Spleen (tissue), 11 donors: ENCODE measurements around the gene ZSWIM6. TPM values are rescaled to one million over a fixed set of nuclear protein-coding genes. Genes with fewer than 3 reads are reported as not detected.
"Not testable (repeated sequence)": the region's sequence is repeated elsewhere in the genome, so short reads cannot be mapped to it uniquely, and the experiment has no call there.

ENCODE experiments used
- DNase-seq: peaks from one replicate; pipeline ENCODE4 v3.0.0-alpha.2; 2020
- H3K27ac ChIP-seq, 8 donors: fragments of 200-600 bp; sonication (generic) in 7 of 8; 1 replicate in 4 of 8; 2 replicates in 4 of 8; pipeline versions ENCODE4 v1.5.0 to v1.8.0; 2016 to 2021; ENCODE audit warnings: inconsistent platforms in 4 of 8, mild to moderate bottlenecking in 4 of 8, moderate library complexity in 1 of 8
- H3K27me3 ChIP-seq, 7 donors: fragments of 200-600 bp; sonication (generic) in 6 of 7; replicated peaks in 1 of 7; 1 replicate in 4 of 7; 2 replicates in 3 of 7; pipeline versions ENCODE4 v1.5.0 to v1.8.0; 2016 to 2021; ENCODE audit warnings: inconsistent platforms in 3 of 7, mild to moderate bottlenecking in 1 of 7
- H3K36me3 ChIP-seq, 6 donors: fragments of 200-600 bp; sonication (generic) in 5 of 6; 1 replicate in 4 of 6; 2 replicates in 2 of 6; pipeline versions ENCODE4 v1.5.0 to v1.8.0; 2016 to 2021; ENCODE audit warnings: inconsistent platforms in 2 of 6
- H3K4me1 ChIP-seq, 6 donors: fragments of 200-600 bp; sonication (generic) in 5 of 6; 1 replicate in 3 of 6; 2 replicates in 3 of 6; pipeline versions ENCODE4 v1.5.0 to v1.8.0; 2016 to 2021; ENCODE audit warnings: inconsistent platforms in 3 of 6
- H3K4me3 ChIP-seq, 8 donors: fragments of 200-600 bp; sonication (generic) in 7 of 8; 1 replicate in 4 of 8; 2 replicates in 4 of 8; pipeline versions ENCODE4 v1.5.0 to v1.8.0; 2016 to 2021; ENCODE audit warnings: inconsistent platforms in 4 of 8, mild to moderate bottlenecking in 4 of 8, moderate library complexity in 2 of 8
- H3K9me3 ChIP-seq, 8 donors: fragments of 200-600 bp; sonication (generic) in 7 of 8; 1 replicate in 4 of 8; 2 replicates in 4 of 8; pipeline versions ENCODE4 v1.5.0 to v1.8.0; 2016 to 2021; ENCODE audit warnings: inconsistent platforms in 4 of 8
- POLR2A ChIP-seq, 3 donors: fragments of 450-650 bp; IDR thresholded peaks; one replicate each; pipeline ENCODE4 v1.5.1; 2017; ENCODE audit warnings: antibody characterized with exemption in 3 of 3, mild to moderate bottlenecking in 1 of 3
- POLR2AphosphoS5 ChIP-seq, 3 donors: sonication (generic); formaldehyde crosslinking; IDR thresholded peaks; one replicate each; pipeline ENCODE4 v1.5.1; 2017; ENCODE audit warnings: antibody characterized with exemption in 3 of 3
- WGBS, 5 donors: extraction: QIAGEN DNeasy Blood & Tissue Kit in 3 of 5; methylation state at CpG; one replicate each; pipeline versions ENCODE4 v1.1.5 to v1.1.7; 2013 to 2018; 5-methylcytosine and 5-hydroxymethylcytosine counted together
- intact Hi-C: fragments of 100-400 bp; cut with DNase I; formaldehyde crosslinking; loops from one replicate; pipeline ENCODE4 v1.15.0; 2023; ENCODE audit warnings: low total_unique reads
- polyA plus RNA-seq, 3 donors: library from polyadenylated mRNA; stranded (reverse); fragments of 200-250 nt; gene quantifications; one replicate each; pipeline ENCODE4 v1.2.1, GENCODE V29; 2013
- total RNA-seq, 7 donors: library from RNA; depleted of rRNA in 3 of 7; stranded (reverse); fragments of >200 nt in 3 of 7; fragmentation: NEBNext Ultra II Directional in 4 of 7; extraction: Animal tissue kit (Norgen Biotek cat#: 25700) in 4 of 7; gene quantifications; one replicate each; pipeline versions ENCODE4 v1.1.0 to v1.2.1, GENCODE V29; 2016 to 2021
- TF ChIP-seq, protein P1 (sequence below), 11 experiments: fragments of 200-600 bp in 7 of 11; fragments of 450-650 bp in 4 of 11; sonication (generic) in 4 of 11; IDR thresholded peaks in 8 of 11; conservative IDR thresholded peaks in 3 of 11; 1 replicate in 7 of 11; 2 replicates in 4 of 11; pipeline versions ENCODE4 v1.4.0 to v1.8.0; 2016 to 2021; ENCODE audit warnings: antibody characterized with exemption in 11 of 11, inconsistent platforms in 4 of 11, mild to moderate bottlenecking in 1 of 11
- donor health status: healthy with polysubstance abuse.
- donor health status: DM: no; HTN: no; CAD: no; lungs with moderate emphysema.
- donor health status: DM: no; HTN: no; CAD: no.
- donor health status: Bipolar disorder and iron deficiency.
- donor health status: healthy.
- donor health status: DM: no; HTN: no; CAD: no.
- donor health status: DM: yes; HTN: yes; CAD: no.

The ZSWIM6 gene
- total and polyA plus RNA-seq, 10 donors = 3.1 to 22.9 (median 16.9) TPM

DNA sequence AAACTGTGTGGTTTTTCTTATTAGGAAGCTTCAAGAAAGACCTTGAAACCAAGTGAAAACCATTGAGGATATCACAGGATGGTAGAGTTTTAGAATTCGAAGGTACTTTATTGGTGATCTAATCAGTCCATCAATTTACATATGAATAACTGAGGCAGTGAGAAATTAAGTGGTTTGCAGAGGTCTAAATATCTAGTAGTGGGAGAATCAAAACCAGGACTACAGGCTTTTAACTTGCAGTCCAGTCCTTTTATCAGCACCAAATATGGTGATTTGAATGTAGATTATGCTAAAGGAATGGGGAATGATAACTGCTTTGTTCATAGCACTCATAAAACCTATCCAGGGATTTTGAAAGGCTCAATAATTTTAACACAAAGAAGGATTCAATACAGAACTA is 85.8 kb downstream of the ZSWIM6 start:
- Histone ChIP-seq H3K9me3 (peaks cover 0 to 14% (median 5%) of the 10 kb centered on the region in 8 donors), H3K4me1 (peaks cover 4 to 43% (median 14%) of the 10 kb centered on the region in 6 donors), H3K27ac (no peak overlapping the region), H3K27me3 (no peaks in the 10 kb centered on the region), H3K36me3 (no peaks in the 10 kb centered on the region), H3K4me3 (no peak overlapping the region)
- DNase-seq = no peak
- TF ChIP-seq POLR2AphosphoS5 (IDR thresholded peaks at IDR 0.05) = no peak
- TF ChIP-seq, protein P1, sequence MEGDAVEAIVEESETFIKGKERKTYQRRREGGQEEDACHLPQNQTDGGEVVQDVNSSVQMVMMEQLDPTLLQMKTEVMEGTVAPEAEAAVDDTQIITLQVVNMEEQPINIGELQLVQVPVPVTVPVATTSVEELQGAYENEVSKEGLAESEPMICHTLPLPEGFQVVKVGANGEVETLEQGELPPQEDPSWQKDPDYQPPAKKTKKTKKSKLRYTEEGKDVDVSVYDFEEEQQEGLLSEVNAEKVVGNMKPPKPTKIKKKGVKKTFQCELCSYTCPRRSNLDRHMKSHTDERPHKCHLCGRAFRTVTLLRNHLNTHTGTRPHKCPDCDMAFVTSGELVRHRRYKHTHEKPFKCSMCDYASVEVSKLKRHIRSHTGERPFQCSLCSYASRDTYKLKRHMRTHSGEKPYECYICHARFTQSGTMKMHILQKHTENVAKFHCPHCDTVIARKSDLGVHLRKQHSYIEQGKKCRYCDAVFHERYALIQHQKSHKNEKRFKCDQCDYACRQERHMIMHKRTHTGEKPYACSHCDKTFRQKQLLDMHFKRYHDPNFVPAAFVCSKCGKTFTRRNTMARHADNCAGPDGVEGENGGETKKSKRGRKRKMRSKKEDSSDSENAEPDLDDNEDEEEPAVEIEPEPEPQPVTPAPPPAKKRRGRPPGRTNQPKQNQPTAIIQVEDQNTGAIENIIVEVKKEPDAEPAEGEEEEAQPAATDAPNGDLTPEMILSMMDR (IDR thresholded peaks at IDR 0.05 in 8 of 11, conservative IDR thresholded peaks at IDR 0.05 in 3 of 11) = no peak
- TF ChIP-seq POLR2A (IDR thresholded peaks at IDR 0.05) = no peak
- intact Hi-C loops = no loop called here
- WGBS, 5 donors = 76 to 91% (median 84%) methylated on average over 1 of the region's 1 CpG

DNA sequence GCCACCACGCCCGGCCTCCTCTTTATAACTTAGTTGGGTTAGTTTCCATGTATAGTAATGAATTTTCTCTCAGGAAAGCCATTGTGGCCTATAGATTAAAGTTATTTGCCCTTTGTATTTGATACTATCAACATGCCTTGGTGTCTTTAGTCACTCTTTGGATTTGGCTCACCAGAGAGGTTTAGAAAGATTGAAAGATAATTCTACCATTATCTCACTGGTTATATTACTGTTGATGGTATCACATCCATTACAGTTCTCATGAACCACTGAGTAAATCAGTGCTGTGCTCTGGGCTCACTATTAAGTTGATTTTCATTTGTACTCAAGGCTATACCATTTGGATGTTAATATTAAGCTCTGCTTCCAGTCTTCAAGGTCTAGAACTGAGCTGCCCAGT is 87.0 kb downstream of the ZSWIM6 start:
- Histone ChIP-seq H3K27me3 (no peaks in the 10 kb centered on the region), H3K4me1 (peaks cover 4 to 51% (median 22%) of the 10 kb centered on the region in 6 donors), H3K9me3 (peaks cover 0 to 14% (median 5%) of the 10 kb centered on the region in 8 donors), H3K27ac (no peak overlapping the region), H3K4me3 (no peak overlapping the region), H3K36me3 (no peaks in the 10 kb centered on the region)
- no peak for DNase-seq
- no peak for TF ChIP-seq POLR2A (IDR thresholded peaks at IDR 0.05)
- TF ChIP-seq, protein P1 (IDR thresholded peaks at IDR 0.05 in 8 of 11, conservative IDR thresholded peaks at IDR 0.05 in 3 of 11) = no peak
- TF ChIP-seq POLR2AphosphoS5 (IDR thresholded peaks at IDR 0.05) = no peak
- intact Hi-C loops = no loop called here
- 86 to 100% (median 98%) methylated on average over 2 of the region's 2 CpGs for WGBS, 5 donors

DNA sequence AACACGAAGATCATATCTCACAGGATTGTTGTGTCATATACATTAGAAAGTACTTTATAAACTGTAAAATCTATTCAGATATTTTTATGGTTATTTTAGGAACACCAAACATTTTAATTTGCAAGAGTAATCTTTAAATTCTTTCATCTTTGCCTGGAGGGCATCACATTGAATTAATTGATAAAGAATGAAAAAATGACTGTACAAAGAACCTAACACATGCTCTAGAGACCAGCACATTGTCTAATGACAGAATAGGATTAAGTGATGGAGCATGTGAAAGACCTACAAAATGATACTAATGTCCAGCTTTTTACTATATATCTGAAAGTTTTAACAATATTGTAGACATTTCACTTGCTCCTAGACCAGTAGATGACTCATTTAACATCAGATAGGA is 88.0 kb downstream of the ZSWIM6 start:
- TF ChIP-seq POLR2A (IDR thresholded peaks at IDR 0.05) = no peak
- TF ChIP-seq POLR2AphosphoS5 (IDR thresholded peaks at IDR 0.05) = no peak
- TF ChIP-seq, protein P1 (IDR thresholded peaks at IDR 0.05 in 8 of 11, conservative IDR thresholded peaks at IDR 0.05 in 3 of 11) = no peak
- no peak overlapping the region for H3K27ac ChIP-seq
- H3K27me3 ChIP-seq = no peaks in the 10 kb centered on the region
- no peaks in the 10 kb centered on the region for H3K36me3 ChIP-seq
- peaks cover 0 to 14% (median 5%) of the 10 kb centered on the region in 8 donors for H3K9me3 ChIP-seq
- peaks cover 4 to 46% (median 21%) of the 10 kb centered on the region in 6 donors for H3K4me1 ChIP-seq
- H3K4me3 ChIP-seq = no peak overlapping the region
- intact Hi-C loops = no loop called here
- 81 to 97% (median 91%) methylated on average over 1 of the region's 1 CpG for WGBS, 5 donors
- DNase-seq = no peak

DNA sequence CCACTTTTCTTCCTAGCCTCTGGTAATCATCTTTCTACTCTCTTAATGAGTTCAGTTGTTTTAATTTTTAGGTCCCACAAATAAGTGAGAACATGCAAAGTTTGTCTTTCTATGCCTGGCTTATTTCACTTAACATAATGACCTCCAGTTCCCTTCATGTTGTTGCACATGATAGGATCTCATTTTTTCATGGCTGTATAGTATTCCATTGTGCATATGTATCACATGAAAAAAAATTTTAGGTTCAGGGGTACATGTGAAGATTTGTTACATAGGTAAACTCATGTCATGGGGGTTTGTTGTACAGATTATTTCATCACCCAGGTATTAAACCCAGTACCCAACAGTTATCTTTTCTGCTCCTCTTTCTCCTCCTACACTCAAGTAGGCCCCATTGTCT is 89.2 kb downstream of the ZSWIM6 start:
- DNase-seq, H3K27ac ChIP-seq, H3K36me3 ChIP-seq, H3K4me3 ChIP-seq, H3K27me3 ChIP-seq, intact Hi-C loops: not testable (repeated sequence)
- Histone ChIP-seq H3K9me3 (peaks cover 0 to 14% (median 5%) of the 10 kb centered on the region in 8 donors), H3K4me1 (peaks cover under 1 to 41% (median 24%) of the 10 kb centered on the region in 6 donors)
